GM12891 (cell line): ENCODE measurements around the gene PRG3.

Source experiments
- DNase-seq: peaks from one replicate; pipeline ENCODE4 v3.0.0; 2011; ENCODE audit warnings: low spot score; ENCODE audit not compliant: insufficient read length
- FAIRE-seq: peaks from 2 replicates; lab custom pipeline; 2011; peaks lifted over from hg19 to GRCh38; lab: Jason Lieb, UNC
- PAX5 ChIP-seq: IDR thresholded peaks from 2 replicates; pipeline ENCODE4 v1.6.1; 2011; ENCODE audit warnings: low read length, moderate library complexity, mild to moderate bottlenecking; ENCODE audit not compliant: insufficient read depth, severe bottlenecking
- POLR2A ChIP-seq: IDR thresholded peaks from 2 replicates; pipeline ENCODE4 v1.6.1; 2011; ENCODE audit warnings: low read depth, low read length, control low read depth
- POLR2AphosphoS5 ChIP-seq: IDR thresholded peaks from 2 replicates; pipeline ENCODE4 v1.6.1; 2011; ENCODE audit warnings: low read depth, low read length, control low read depth
- POU2F2 ChIP-seq: IDR thresholded peaks from 2 replicates; pipeline ENCODE4 v1.6.1; 2011; ENCODE audit warnings: low read depth, mild to moderate bottlenecking, control low read depth, low read length, moderate library complexity
- SPI1 ChIP-seq: IDR thresholded peaks from 2 replicates; pipeline ENCODE4 v1.6.1; 2011; ENCODE audit warnings: low read depth, low read length, control low read depth
- TAF1 ChIP-seq: IDR thresholded peaks from 2 replicates; pipeline ENCODE4 v1.6.1; 2011; ENCODE audit warnings: low read depth, low read length, control low read depth

The PRG3 gene

GRCh38 chr11:57422669-57423068 is 41.7 kb upstream of the PRG3 start:
- FAIRE-seq (peak; percentile 71), DNase-seq (no peak)
- no peak for TF ChIP-seq TAF1
- TF ChIP-seq POLR2A: peak; percentile 32; the same call in 1 of the 2 replicates
- TF ChIP-seq PAX5: no peak

GRCh38 chr11:57421805-57422204 is 40.9 kb upstream of the PRG3 start:
- FAIRE-seq (no peak), DNase-seq (no peak)
- TF ChIP-seq SPI1: no peak

GRCh38 chr11:57421066-57421465 is 40.1 kb upstream of the PRG3 start:
- FAIRE-seq (no peak), DNase-seq (no peak)
- TF ChIP-seq PAX5 (no peak), POU2F2 (no peak), POLR2AphosphoS5 (peak; percentile 55; the same call in 1 of the 2 replicates), SPI1 (no peak), POLR2A (0 out of 2 replicates have a peak, but pooled peaks have one; percentile 33), TAF1 (no peak)

- FAIRE-seq (no peak), DNase-seq (no peak)
- TF ChIP-seq TAF1 (no peak), SPI1 (no peak), POU2F2 (no peak), POLR2A (no peak), PAX5 (no peak), POLR2AphosphoS5 (no peak)
Observed at GRCh38 chr11:57419146-57419545, 38.2 kb upstream of the PRG3 start.

- DNase-seq (no peak), FAIRE-seq (no peak)
- no peak for TF ChIP-seq PAX5
- TF ChIP-seq POLR2AphosphoS5: no peak
- no peak for TF ChIP-seq POLR2A
- no peak for TF ChIP-seq POU2F2
- no peak for TF ChIP-seq SPI1
- TF ChIP-seq TAF1: no peak
Observed at GRCh38 chr11:57418131-57418530, 37.2 kb upstream of the PRG3 start.

GRCh38 chr11:57417056-57417455 is 36.1 kb upstream of the PRG3 start:
- DNase-seq (no peak), FAIRE-seq (no peak)
- TF ChIP-seq POLR2A (no peak), SPI1 (no peak), PAX5 (no peak), POU2F2 (no peak), TAF1 (no peak), POLR2AphosphoS5 (no peak)

GRCh38 chr11:57416436-57416835 is 35.5 kb upstream of the PRG3 start:
- DNase-seq: no peak
- no peak for TF ChIP-seq POLR2AphosphoS5
- no peak for TF ChIP-seq TAF1
- no peak for FAIRE-seq

GRCh38 chr11:57414612-57415212 is 33.8 kb upstream of the PRG3 start:
- DNase-seq (no peak), FAIRE-seq (no peak)
- TF ChIP-seq TAF1: no peak
- TF ChIP-seq POLR2AphosphoS5: 0 out of 2 replicates have a peak, but pooled peaks have one; percentile 16

GRCh38 chr11:57413681-57414080 is 32.7 kb upstream of the PRG3 start:
- no peak for FAIRE-seq
- no peak for DNase-seq
- no peak for TF ChIP-seq SPI1
- TF ChIP-seq POLR2AphosphoS5: no peak
- no peak for TF ChIP-seq PAX5
- no peak for TF ChIP-seq POLR2A
- no peak for TF ChIP-seq POU2F2
- no peak for TF ChIP-seq TAF1

- no peak for FAIRE-seq
- no peak for TF ChIP-seq POLR2AphosphoS5
- TF ChIP-seq TAF1: no peak
- TF ChIP-seq POU2F2: no peak
- no peak for TF ChIP-seq PAX5
- no peak for TF ChIP-seq POLR2A
- no peak for TF ChIP-seq SPI1
- no peak for DNase-seq
Observed at GRCh38 chr11:57410287-57410686, 29.3 kb upstream of the PRG3 start.

- no peak for TF ChIP-seq POU2F2
- DNase-seq (no peak), FAIRE-seq (no peak)
Observed at GRCh38 chr11:57409321-57410100, 28.6 kb upstream of the PRG3 start.
